ENCODE measurements around the gene KCNQ5.

- no peak for TF ChIP-seq POLR2A (IDR thresholded peaks at IDR 0.05)
- TF ChIP-seq CTCF (IDR thresholded peaks at IDR 0.05): no peak
- no peak for TF ChIP-seq POLR2AphosphoS5 (IDR thresholded peaks at IDR 0.05)
These were observed 69.4 kb downstream of the KCNQ5 start for GRCh38 chr6:72691249-72691648.
